HG03025 (cell line): Measurements from ENCODE around the gene E2F4.

ENCODE experiments used
- ATAC-seq: cut with Tn5 transposase; IDR thresholded peaks from one replicate; pipeline ENCODE4 v1.9.1; 2021; ENCODE audit warnings: mild to moderate bottlenecking, moderate library complexity; ENCODE audit not compliant: unreplicated experiment, low FRiP score

Gene E2F4

GRCh38 chr16:67191995-67192681 is at the start of gene E2F4:
Gene E2F4 (plus strand): TSS chr16:67192155. CDS start chr16:67192228, 73 bp downstream.
- peak; percentile 80 for ATAC-seq

- no peak for ATAC-seq
Observed at GRCh38 chr16:67142342-67142741, 49.6 kb upstream of the E2F4 start.

- ATAC-seq: no peak
Observed at GRCh38 chr16:67144943-67145342, 47.0 kb upstream of the E2F4 start.

- no peak for ATAC-seq
Observed at GRCh38 chr16:67145746-67146145, 46.2 kb upstream of the E2F4 start.

GRCh38 chr16:67146523-67147357 is 45.2 kb upstream of the E2F4 start:
- ATAC-seq: no peak

- no peak for ATAC-seq
Observed at GRCh38 chr16:67147437-67148140, 44.4 kb upstream of the E2F4 start.

- ATAC-seq: no peak
Observed at GRCh38 chr16:67148221-67148620, 43.7 kb upstream of the E2F4 start.

- ATAC-seq: no peak
Observed at GRCh38 chr16:67148656-67149275, 43.2 kb upstream of the E2F4 start.

- ATAC-seq: no peak
Observed at GRCh38 chr16:67149276-67150046, 42.5 kb upstream of the E2F4 start.

GRCh38 chr16:67150047-67150832 is 41.7 kb upstream of the E2F4 start:
- peak; percentile 25 for ATAC-seq

- ATAC-seq: peak; percentile 49
Observed at GRCh38 chr16:67150833-67151396, 41.0 kb upstream of the E2F4 start, which contains the start of gene B3GNT9. Gene B3GNT9 (minus strand): TSS chr16:67150998. CDS start chr16:67150485, 513 bp downstream.

- ATAC-seq: no peak
Observed at GRCh38 chr16:67151431-67152097, 40.4 kb upstream of the E2F4 start.

GRCh38 chr16:67154578-67155294 is 37.2 kb upstream of the E2F4 start:
- ATAC-seq: no peak

- no peak for ATAC-seq
Observed at GRCh38 chr16:67155295-67156142, 36.4 kb upstream of the E2F4 start.

- no peak for ATAC-seq
Observed at GRCh38 chr16:67156143-67156844, 35.7 kb upstream of the E2F4 start.

- ATAC-seq: no peak
Observed at GRCh38 chr16:67157106-67157748, 34.7 kb upstream of the E2F4 start.
